Keratinocyte (primary cell): ENCODE measurements around the gene MFSD6. TPM values are rescaled to one million over a fixed set of nuclear protein-coding genes. Genes with fewer than 3 reads are reported as not detected.

Source experiments
- DNase-seq: peaks from one replicate; pipeline ENCODE4 v3.0.0-alpha.2; 2011; ENCODE audit warnings: low read depth, missing footprints, low spot score
- FAIRE-seq: peaks from 2 replicates; lab custom pipeline; 2011; peaks lifted over from hg19 to GRCh38; lab: Jason Lieb, UNC
- H2AFZ ChIP-seq: 2 replicates; pipeline ENCODE4 v1.6.0; 2012; ENCODE audit warnings: low read length, control low read depth, inconsistent platforms; ENCODE audit not compliant: control insufficient read depth
- H3K27ac ChIP-seq: 2 replicates; pipeline ENCODE4 v1.5.1; 2011; ENCODE audit warnings: low read length; ENCODE audit not compliant: control insufficient read depth, insufficient read depth
- H3K27me3 ChIP-seq: 3 replicates; pipeline ENCODE4 v1.6.0; 2011; ENCODE audit warnings: low read length; ENCODE audit not compliant: control insufficient read depth, insufficient read depth; ENCODE audit errors: extremely low read depth
- H3K36me3 ChIP-seq, 2 experiments: 2 replicates in 1 of 2; 3 replicates in 1 of 2; pipeline ENCODE4 v1.5.1; 2011; ENCODE audit warnings: low read length in 2 of 2, mild to moderate bottlenecking in 1 of 2; ENCODE audit not compliant: control insufficient read depth in 2 of 2, insufficient read depth in 2 of 2; ENCODE audit errors: extremely low read depth in 1 of 2
- H3K4me1 ChIP-seq: 3 replicates; pipeline ENCODE4 v1.5.1; 2011; ENCODE audit warnings: low read length; ENCODE audit not compliant: control insufficient read depth, insufficient read depth; ENCODE audit errors: extremely low read depth
- H3K4me2 ChIP-seq: 3 replicates; pipeline ENCODE4 v1.6.0; 2011; ENCODE audit warnings: low read depth, low read length; ENCODE audit not compliant: control insufficient read depth, insufficient read depth; ENCODE audit errors: extremely low read depth
- H3K4me3 ChIP-seq, 3 experiments: fragments of 200-600 bp in 1 of 3; sonication (generic) in 1 of 3; 2 replicates in 2 of 3; 3 replicates in 1 of 3; pipeline ENCODE4 v1.5.1; 2011 to 2016; ENCODE audit warnings: low read length in 3 of 3, mild to moderate bottlenecking in 3 of 3, control low read depth in 2 of 3, inconsistent platforms in 1 of 3, low read depth in 1 of 3, mixed read lengths in 1 of 3, mixed run types in 1 of 3, moderate library complexity in 1 of 3; ENCODE audit not compliant: control insufficient read depth in 2 of 3, insufficient read depth in 2 of 3; ENCODE audit errors: extremely low read depth in 1 of 3
- H3K79me2 ChIP-seq: 2 replicates; pipeline ENCODE4 v1.6.0; 2012; ENCODE audit warnings: low read length; ENCODE audit not compliant: control insufficient read depth, insufficient read depth
- H3K9ac ChIP-seq: 3 replicates; pipeline ENCODE4 v1.6.0; 2011; ENCODE audit warnings: low read length; ENCODE audit not compliant: control insufficient read depth, insufficient read depth; ENCODE audit errors: extremely low read depth
- H3K9me1 ChIP-seq: 3 replicates; pipeline ENCODE4 v1.6.0; 2011; ENCODE audit warnings: low read length; ENCODE audit not compliant: control insufficient read depth, insufficient read depth; ENCODE audit errors: extremely low read depth
- H3K9me3 ChIP-seq: 2 replicates; pipeline ENCODE4 v1.5.1; 2012; ENCODE audit warnings: low read depth, low read length; ENCODE audit not compliant: control insufficient read depth
- H4K20me1 ChIP-seq: 3 replicates; pipeline ENCODE4 v1.6.0; 2011; ENCODE audit warnings: low read length; ENCODE audit not compliant: control insufficient read depth, insufficient read depth; ENCODE audit errors: extremely low read depth
- CTCF ChIP-seq, 3 experiments: IDR thresholded peaks in 1 of 3; conservative IDR thresholded peaks in 1 of 3; optimal IDR thresholded peaks in 1 of 3; 2 replicates in 2 of 3; 3 replicates in 1 of 3; pipeline versions ENCODE3 to v1.5.1; 2011; ENCODE audit warnings: low read length in 3 of 3, mild to moderate bottlenecking in 3 of 3, moderate library complexity in 2 of 3, control low read depth in 1 of 3, inconsistent platforms in 1 of 3; ENCODE audit not compliant: insufficient read depth in 2 of 3; ENCODE audit errors: extremely low read depth in 1 of 3
- EZH2 ChIP-seq: IDR thresholded peaks from one replicate; pipeline ENCODE4 v1.6.1; 2012; ENCODE audit warnings: inconsistent platforms, mild to moderate bottlenecking, low read length, moderate library complexity
- dilution Hi-C: fragments of 300-500 bp; cut with MboI; formaldehyde crosslinking; loops from one replicate; pipeline ENCODE4 v1.7.0; 2020; ENCODE audit warnings: low sequenced_read_pairs; ENCODE audit not compliant: extremely low pct_ligation_motif_present
- polyA plus RNA-seq, 5 experiments: library from polyadenylated mRNA; depleted of rRNA in 3 of 5; stranded (reverse) in 3 of 5; stranded (forward) in 1 of 5; unstranded in 1 of 5; fragments of >200 nt; gene quantifications; 1 replicate in 1 of 5; 2 replicates in 3 of 5; 3 replicates in 1 of 5; pipeline versions ENCODE4 v1.2.1 to v1.2.3, GENCODE V29; 2011 to 2012; ENCODE audit warnings: missing spikeins in 2 of 5, low read depth in 1 of 5, low replicate concordance in 1 of 5

MFSD6 gene
- polyA plus RNA-seq, 1 donor (not counting 4 experiments of a cell fraction or from before 2014, with no cell fraction given) = 11.0 TPM

GRCh38 chr2:190538201-190538600 is 130.0 kb downstream of the MFSD6 start:
- Histone ChIP-seq H3K4me3 (no peak overlapping the region), H2AFZ (no peak overlapping the region), H3K9me1 (no peaks in the 10 kb centered on the region), H3K27ac (no peak overlapping the region), H3K79me2 (peaks cover 3% of the 10 kb centered on the region), H3K4me2 (no peak overlapping the region), H3K27me3 (no peaks in the 10 kb centered on the region), H3K9me3 (peaks cover 6% of the 10 kb centered on the region), H4K20me1 (no peaks in the 10 kb centered on the region), H3K36me3 (no peaks in the 10 kb centered on the region), H3K9ac (no peak overlapping the region), H3K4me1 (peaks cover 11% of the 10 kb centered on the region)
- FAIRE-seq = no peak
- no peak for TF ChIP-seq EZH2
- TF ChIP-seq CTCF (optimal IDR thresholded peaks at IDR 0.05 in 1 of 3, IDR thresholded peaks at IDR 0.05 in 1 of 3, conservative IDR thresholded peaks at IDR 0.05 in 1 of 3; ENCODE audit: extremely low read depth in 1 of 3, insufficient read depth in 2 of 3, low read length in 3 of 3) = no peak
- no peak for DNase-seq
- dilution Hi-C loops = no loop called here

DNA sequence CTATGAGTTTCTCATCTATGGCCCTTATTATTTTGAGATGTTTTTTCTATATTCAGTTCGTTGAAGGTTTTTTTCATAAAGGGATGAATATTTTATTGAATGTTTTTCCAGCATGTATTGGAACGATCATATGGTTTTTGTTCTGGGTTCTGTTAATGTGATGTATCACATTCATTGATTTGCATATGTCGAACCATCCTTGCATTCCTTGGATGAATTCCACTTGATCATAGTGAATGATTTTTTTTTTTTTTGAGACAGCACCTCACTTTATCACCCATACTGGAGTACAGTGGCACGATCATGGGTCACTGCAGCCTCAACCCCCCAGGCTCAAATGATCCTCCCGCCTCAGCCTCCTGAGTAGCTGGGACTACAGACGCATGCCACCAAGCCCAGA is 131.9 kb downstream of the MFSD6 start:
- H3K9me1 ChIP-seq = no peaks in the 10 kb centered on the region
- H3K9me3 ChIP-seq = peaks cover 6% of the 10 kb centered on the region
- DNase-seq = no peak
- no peak for FAIRE-seq
- dilution Hi-C loops = no loop called here
- H3K27ac ChIP-seq = no peak overlapping the region
- H4K20me1 ChIP-seq = no peaks in the 10 kb centered on the region
- H3K4me2 ChIP-seq = no peak overlapping the region
- H3K4me3 ChIP-seq = no peak overlapping the region
- H3K9ac ChIP-seq = no peak overlapping the region
- no peak overlapping the region for H2AFZ ChIP-seq
- H3K79me2 ChIP-seq = no peaks in the 10 kb centered on the region
- H3K4me1 ChIP-seq = peaks cover 4% of the 10 kb centered on the region
- no peak for TF ChIP-seq EZH2
- H3K36me3 ChIP-seq = no peaks in the 10 kb centered on the region
- no peaks in the 10 kb centered on the region for H3K27me3 ChIP-seq

DNA sequence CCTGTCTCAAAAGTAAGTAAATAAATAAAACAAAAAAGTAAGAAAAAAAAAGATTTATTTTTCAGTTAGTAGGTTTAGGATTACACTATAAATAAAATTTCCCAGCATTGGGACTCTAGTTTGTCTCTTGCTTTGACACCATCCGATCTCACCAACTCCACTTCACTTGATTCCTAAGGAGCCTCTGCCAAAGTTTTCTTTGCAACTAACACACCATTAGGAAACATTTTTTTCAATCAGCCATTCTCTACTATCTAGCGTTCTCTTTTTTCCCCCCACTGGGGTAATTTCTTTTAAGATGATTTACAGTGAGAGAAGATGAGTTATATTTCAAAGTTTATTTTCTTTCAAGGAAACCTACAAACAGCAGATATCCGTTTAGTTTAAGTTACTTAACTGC is 136.9 kb downstream of the MFSD6 start:
- no peaks in the 10 kb centered on the region for H3K36me3 ChIP-seq
- H3K27ac ChIP-seq = peak overlapping the region; percentile 31
- no peaks in the 10 kb centered on the region for H4K20me1 ChIP-seq
- H3K4me1 ChIP-seq = peaks cover 13% of the 10 kb centered on the region
- no peaks in the 10 kb centered on the region for H3K79me2 ChIP-seq
- H3K9me3 ChIP-seq = peaks cover 3% of the 10 kb centered on the region
- H3K9ac ChIP-seq = peak overlapping the region; percentile 28
- peak overlapping the region in 1 of 3 experiments; percentile 8 for H3K4me3 ChIP-seq
- peak overlapping the region; percentile 68 for H3K4me2 ChIP-seq
- DNase-seq = no peak
- peak overlapping the region; percentile 83 for H2AFZ ChIP-seq
- H3K9me1 ChIP-seq = no peaks in the 10 kb centered on the region
- FAIRE-seq = no peak
- TF ChIP-seq CTCF (optimal IDR thresholded peaks at IDR 0.05 in 1 of 3, IDR thresholded peaks at IDR 0.05 in 1 of 3, conservative IDR thresholded peaks at IDR 0.05 in 1 of 3; ENCODE audit: extremely low read depth in 1 of 3, insufficient read depth in 2 of 3, low read length in 3 of 3) (no peak), EZH2 (no peak)
- dilution Hi-C loops = no loop called here
- H3K27me3 ChIP-seq = no peaks in the 10 kb centered on the region
